ENCODE measurements around the gene C6orf89. TPM values are rescaled to one million over a fixed set of nuclear protein-coding genes. Genes with fewer than 3 reads are reported as not detected.
A peak's percentile ranks its signal among the peaks of the same experiment; 100 is the strongest.

Gene C6orf89, protein sequence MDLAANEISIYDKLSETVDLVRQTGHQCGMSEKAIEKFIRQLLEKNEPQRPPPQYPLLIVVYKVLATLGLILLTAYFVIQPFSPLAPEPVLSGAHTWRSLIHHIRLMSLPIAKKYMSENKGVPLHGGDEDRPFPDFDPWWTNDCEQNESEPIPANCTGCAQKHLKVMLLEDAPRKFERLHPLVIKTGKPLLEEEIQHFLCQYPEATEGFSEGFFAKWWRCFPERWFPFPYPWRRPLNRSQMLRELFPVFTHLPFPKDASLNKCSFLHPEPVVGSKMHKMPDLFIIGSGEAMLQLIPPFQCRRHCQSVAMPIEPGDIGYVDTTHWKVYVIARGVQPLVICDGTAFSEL
- total RNA-seq (2022) (58.3 and 61.1 TPM in 2 replicates), Bru-seq, nascent RNA (percentile 78 among the genes with signal in this experiment), BruChase-seq, experiment 1, labeled RNA remaining after a 6-hour chase (percentile 90 among the genes with signal in this experiment), BruChase-seq, experiment 2, labeled RNA remaining after a 2-hour chase (percentile 78 among the genes with signal in this experiment)
- long read RNA-seq, full-length matches to known transcripts = 51 of 101 reads
- long read RNA-seq, partial matches to known transcripts = 6 of 101 reads
- long read RNA-seq, other reads (novel, unspliced or antisense) = 44 of 101 reads

DNA sequence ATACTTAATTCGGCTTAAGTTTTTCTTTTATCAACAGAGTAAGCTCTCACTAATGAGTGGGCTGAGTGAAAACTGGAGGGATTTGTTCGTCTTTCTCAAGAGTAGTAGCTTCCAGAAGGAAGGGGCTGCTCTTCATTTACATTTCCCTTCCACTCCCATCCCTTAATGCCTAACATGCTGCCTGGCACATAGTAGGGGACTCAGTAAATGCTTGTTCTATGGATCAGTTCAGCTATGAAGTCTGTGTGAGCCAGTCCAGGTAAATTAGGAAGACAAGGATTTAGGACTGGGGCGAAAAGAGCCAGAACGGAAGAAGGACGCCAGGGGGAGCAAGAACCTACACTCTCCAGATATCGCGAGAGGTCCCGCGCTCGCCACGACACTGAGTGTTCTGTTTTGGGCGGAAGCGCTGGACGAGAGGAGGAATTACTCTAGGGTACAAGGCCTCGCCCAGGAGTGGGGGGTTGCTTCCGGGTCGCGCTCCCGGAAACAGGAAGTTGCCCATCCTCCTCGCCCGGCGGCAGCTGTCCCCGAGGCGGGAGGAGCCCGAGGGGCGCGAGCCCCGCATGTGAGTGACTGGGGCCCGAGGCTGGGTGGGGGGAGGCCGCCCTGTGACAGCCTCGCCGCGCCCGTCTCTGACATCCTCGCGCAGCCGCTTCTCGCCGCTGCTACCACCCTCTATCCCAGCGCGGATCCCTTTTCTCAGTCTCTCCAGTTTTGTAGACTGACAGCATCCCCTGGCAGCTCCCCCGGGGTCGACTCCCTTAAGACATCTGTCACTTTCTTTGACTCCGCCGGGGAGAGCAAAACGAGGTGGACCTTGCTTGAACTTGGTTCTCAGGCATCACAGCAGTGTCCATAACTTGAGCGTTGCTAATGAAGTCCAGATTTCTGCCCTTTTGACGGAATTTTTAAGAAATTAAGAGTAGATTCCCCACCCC lies at the start of gene C6orf89:
C6orf89 (plus strand) TSS at position 492 of the 941 bp plus-strand sequence. CDS start 13,493 bp downstream, outside the sequence.
- Mint-ChIP-seq H3K9me3 (ENCODE audit: low read depth, unreplicated experiment) (no peaks in the 10 kb centered on the region), H3K36me3 (ENCODE audit: insufficient read depth, unreplicated experiment) (peaks cover 12% of the 10 kb centered on the region), H3K4me1 (ENCODE audit: low read depth, unreplicated experiment) (peaks cover 21% of the 10 kb centered on the region), H3K4me3 (ENCODE audit: low read depth, unreplicated experiment) (peak within 1 kb of the TSS; percentile 77), H3K27me3 (ENCODE audit: unreplicated experiment) (no peaks in the 10 kb centered on the region), H3K27ac (ENCODE audit: unreplicated experiment) (peak within 1 kb of the TSS; percentile 74)
- no TSS peak for BruUV-seq (replicated peaks)
- intact Hi-C loops (cut with micrococcal nuclease; ENCODE audit: unreplicated experiment) = loop anchor here (1.0 kb wide), 2 partner anchors 29 to 133 kb away; no protein-coding TSS in a partner anchor
- CTCF ChIA-PET = interaction anchor here (0.6 to 2.1 kb wide), 9 partner anchors 11 to 324 kb away, joined by 3 to 37 read pairs (median 7); partner anchors contain the start of genes MTCH1 and PPIL1
- peak; percentile 96 for DNase-seq
- TF ChIP-seq CTCF (IDR thresholded peaks at IDR 0.05; ENCODE audit: unreplicated experiment) = peak; percentile 90

DNA sequence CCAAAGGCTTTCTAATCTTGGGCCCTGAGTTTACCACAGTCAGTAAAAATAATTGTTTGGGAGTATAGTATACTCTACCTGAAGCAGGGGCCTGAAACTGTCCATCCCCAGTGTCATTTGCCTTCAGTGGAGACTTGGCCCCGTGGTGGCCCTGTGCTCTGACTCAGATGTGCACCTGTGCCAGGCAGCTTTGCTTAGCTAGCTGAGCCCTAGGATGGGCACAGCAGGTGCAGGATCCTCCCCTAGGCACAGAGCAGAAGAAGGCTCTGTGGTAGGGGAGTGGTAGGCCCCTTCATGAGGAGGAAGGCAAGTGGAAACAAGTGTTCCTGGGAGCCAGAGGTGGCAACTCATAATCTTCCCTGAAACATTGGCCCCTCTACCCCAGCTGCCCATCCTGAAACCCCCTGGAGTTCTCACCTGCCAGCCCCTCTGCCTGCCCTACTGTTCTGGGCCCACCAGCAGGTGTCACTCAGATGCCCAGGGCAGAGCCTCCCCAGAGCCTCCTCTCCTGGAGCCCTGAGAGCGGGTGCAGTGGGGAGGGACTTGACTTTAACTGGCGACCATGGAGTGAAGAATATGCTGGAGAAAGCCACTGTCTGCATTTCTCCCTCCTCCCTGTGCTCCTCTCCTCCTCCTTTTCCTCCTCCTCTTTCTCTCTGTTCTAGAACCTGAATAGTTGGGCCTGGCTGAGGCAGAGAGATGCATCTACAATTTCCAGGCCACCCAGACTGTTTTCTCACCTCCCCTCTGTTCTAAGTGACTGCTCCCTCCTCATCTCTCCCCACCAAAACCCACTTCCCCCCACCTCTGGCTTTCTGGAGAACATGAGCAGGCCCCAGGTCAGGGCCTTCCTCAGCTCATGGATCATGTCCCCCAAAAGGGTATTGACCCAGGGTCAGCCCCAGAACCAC lies 49.4 kb upstream of the C6orf89 start:
- Mint-ChIP-seq H3K9me3 (ENCODE audit: low read depth, unreplicated experiment) (no peaks in the 10 kb centered on the region), H3K36me3 (ENCODE audit: insufficient read depth, unreplicated experiment) (peaks cover 5% of the 10 kb centered on the region), H3K4me3 (ENCODE audit: low read depth, unreplicated experiment) (no peak overlapping the region), H3K27me3 (ENCODE audit: unreplicated experiment) (peaks cover 57% of the 10 kb centered on the region), H3K27ac (ENCODE audit: unreplicated experiment) (no peak overlapping the region), H3K4me1 (ENCODE audit: low read depth, unreplicated experiment) (no peaks in the 10 kb centered on the region)
- CTCF ChIA-PET = no interaction called here
- no peak for DNase-seq
- no peak for TF ChIP-seq CTCF (IDR thresholded peaks at IDR 0.05; ENCODE audit: unreplicated experiment)
- intact Hi-C loops (cut with micrococcal nuclease; ENCODE audit: unreplicated experiment) = no loop called here
- no TSS peak for BruUV-seq (replicated peaks)

GRCh38 chr6:36837022-36837339 lies 48.8 kb upstream of the C6orf89 start:
- no TSS peak for BruUV-seq (replicated peaks)
- no peaks in the 10 kb centered on the region for H3K9me3 Mint-ChIP-seq (ENCODE audit: low read depth, unreplicated experiment)
- CTCF ChIA-PET = no interaction called here
- H3K4me1 Mint-ChIP-seq (ENCODE audit: low read depth, unreplicated experiment) = no peaks in the 10 kb centered on the region
- no peak overlapping the region for H3K27ac Mint-ChIP-seq (ENCODE audit: unreplicated experiment)
- H3K36me3 Mint-ChIP-seq (ENCODE audit: insufficient read depth, unreplicated experiment) = peaks cover 5% of the 10 kb centered on the region
- intact Hi-C loops (cut with micrococcal nuclease; ENCODE audit: unreplicated experiment) = no loop called here
- no peak for TF ChIP-seq CTCF (IDR thresholded peaks at IDR 0.05; ENCODE audit: unreplicated experiment)
- H3K27me3 Mint-ChIP-seq (ENCODE audit: unreplicated experiment) = peaks cover 57% of the 10 kb centered on the region
- no peak overlapping the region for H3K4me3 Mint-ChIP-seq (ENCODE audit: low read depth, unreplicated experiment)
- DNase-seq = no peak
